T-cell (primary cell): Measurements from ENCODE around the gene C1orf116. TPM values are rescaled to one million over a fixed set of nuclear protein-coding genes. Genes with fewer than 3 reads are reported as not detected.

Experiments
- ATAC-seq, 4 experiments: fragments of 200-7000 bp in 3 of 4; fragments of 150-1000 bp in 1 of 4; cut with Tn5 transposase; replicated peaks in 1 of 4; 1 replicate in 3 of 4; 2 replicates in 1 of 4; pipeline ENCODE4 v1.10.0; 2021; ENCODE audit warnings: moderate library complexity in 3 of 4, mild to moderate bottlenecking in 2 of 4, moderate number of reproducible peaks in 1 of 4
- CTCF ChIA-PET, 2 donors: fragments of 300-600 bp; sonication (Branson Sonifier 250); formaldehyde crosslinking; loops; one replicate each; lab custom pipeline; 2022; ENCODE audit warnings: antibody characterized with exemption in 2 of 2; lab: Charles Lee
- POLR2A ChIA-PET, 2 donors: fragments of 300-600 bp; sonication (Branson Sonifier 250); formaldehyde crosslinking; loops; one replicate each; lab custom pipeline; 2022; ENCODE audit warnings: antibody characterized with exemption in 2 of 2; lab: Charles Lee
- DNase-seq, 35 experiments: peaks; one replicate each; pipeline versions ENCODE4 v3.0.0 to v3.0.0-alpha.2; 2013 to 2023
- H3K27ac ChIP-seq: one replicate; pipeline ENCODE4 v1.5.1; 2013; ENCODE audit warnings: low read length
- H3K27me3 ChIP-seq, 2 experiments: replicated peaks in 1 of 2; 1 replicate in 1 of 2; 2 replicates in 1 of 2; pipeline versions ENCODE4 v1.6.1 to v1.7.0; 2013; ENCODE audit warnings: low read length in 1 of 2, mixed read lengths in 1 of 2; ENCODE audit not compliant: control insufficient read depth in 2 of 2, insufficient read depth in 2 of 2; ENCODE audit errors: extremely low read depth in 1 of 2
- H3K36me3 ChIP-seq, 2 donors: 1 replicate in 1 of 2; 2 replicates in 1 of 2; pipeline versions ENCODE4 v1.6.1 to v1.7.0; 2013; ENCODE audit warnings: low read length in 1 of 2; ENCODE audit not compliant: control insufficient read depth in 2 of 2, insufficient read depth in 1 of 2; ENCODE audit errors: extremely low read depth in 1 of 2
- H3K4me1 ChIP-seq, 2 experiments: 1 replicate in 1 of 2; 2 replicates in 1 of 2; pipeline versions ENCODE4 v1.6.1 to v1.7.0; 2013; ENCODE audit warnings: low read length in 2 of 2, mixed read lengths in 1 of 2; ENCODE audit not compliant: insufficient read depth in 2 of 2, control insufficient read depth in 1 of 2; ENCODE audit errors: extremely low read depth in 1 of 2
- H3K4me3 ChIP-seq, 2 donors: 1 replicate in 1 of 2; 2 replicates in 1 of 2; pipeline versions ENCODE4 v1.5.1 to v1.7.0; 2013; ENCODE audit warnings: mild to moderate bottlenecking in 2 of 2, low read length in 1 of 2, moderate library complexity in 1 of 2; ENCODE audit not compliant: control insufficient read depth in 1 of 2; ENCODE audit errors: extremely low read depth in 1 of 2
- H3K9me3 ChIP-seq: 2 replicates; pipeline ENCODE4 v1.7.0; 2013
- H3K27ac Mint-ChIP-seq, 2 donors: one replicate each; pipeline ENCODE4 v1.8.0; 2020 to 2021; ENCODE audit warnings: mild to moderate bottlenecking in 2 of 2, mixed read lengths in 2 of 2
- H3K27me3 Mint-ChIP-seq, 2 donors: one replicate each; pipeline ENCODE4 v1.8.0; 2021 to 2022; ENCODE audit warnings: mixed read lengths in 2 of 2
- H3K36me3 Mint-ChIP-seq: one replicate; pipeline ENCODE4 v1.8.0; 2021; ENCODE audit warnings: mixed read lengths
- H3K4me1 Mint-ChIP-seq, 3 donors: one replicate each; pipeline ENCODE4 v1.8.0; 2020 to 2022; ENCODE audit warnings: mixed read lengths in 3 of 3, mild to moderate bottlenecking in 1 of 3
- H3K4me3 Mint-ChIP-seq, 3 donors: one replicate each; pipeline ENCODE4 v1.8.0; 2020 to 2022; ENCODE audit warnings: mild to moderate bottlenecking in 3 of 3, mixed read lengths in 3 of 3, moderate library complexity in 3 of 3
- H3K9me3 Mint-ChIP-seq, 3 donors: one replicate each; pipeline ENCODE4 v1.8.0; 2020 to 2022; ENCODE audit warnings: mixed read lengths in 3 of 3
- WGBS: methylation state at CpG from one replicate; pipeline ENCODE4 v1.1.5; 2013; ENCODE audit warnings: missing lambda C conversion rate; ENCODE audit not compliant: insufficient coverage; 5-methylcytosine and 5-hydroxymethylcytosine counted together
- total RNA-seq, 35 experiments: library from RNA in 6 of 35; stranded (reverse) in 6 of 35; fragments of 120-200 nt in 1 of 35; gene quantifications; one replicate each; pipeline versions ENCODE4 v1.2.1 to v1.2.4 and lab custom pipeline; 2013 to 2026

Gene C1orf116
- total RNA-seq, 5 donors from 2014 or later (not counting 1 experiment from before 2014, with no cell fraction given), result 0.08 to 0.29 (median 0.14) TPM

DNA sequence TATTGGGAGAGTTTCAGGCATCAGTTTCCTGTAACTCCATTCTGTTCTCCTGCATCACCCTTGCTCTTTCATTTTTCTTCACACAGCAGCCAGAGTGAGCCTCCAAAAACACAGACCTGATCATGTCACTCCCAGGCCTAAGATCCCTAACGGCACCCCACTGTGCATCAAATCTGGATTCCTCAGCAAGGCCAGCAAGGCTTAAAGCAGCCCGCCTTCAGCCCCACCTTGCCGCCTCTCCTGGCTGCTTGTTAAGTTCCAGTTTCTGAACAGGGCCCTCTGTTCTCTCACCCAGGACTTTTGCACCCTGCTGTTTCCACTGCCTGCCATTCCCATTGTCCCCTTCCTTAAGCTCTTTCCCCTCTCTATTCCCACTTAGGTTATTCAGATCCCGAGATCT is 29.3 kb downstream of the C1orf116 start:
- Histone ChIP-seq H3K4me1 (no peaks in the 10 kb centered on the region), H3K27me3 (peaks cover 0 to 3% of the 10 kb centered on the region in 2 experiments), H3K4me3 (no peak overlapping the region), H3K9me3 (no peaks in the 10 kb centered on the region), H3K27ac (no peak overlapping the region), H3K36me3 (no peaks in the 10 kb centered on the region)
- Mint-ChIP-seq H3K27me3 (peaks cover 14 to 17% of the 10 kb centered on the region in 2 donors), H3K4me3 (no peak overlapping the region), H3K36me3 (no peaks in the 10 kb centered on the region), H3K27ac (no peak overlapping the region), H3K4me1 (peaks cover 1 to 6% (median 2%) of the 10 kb centered on the region in 3 donors), H3K9me3 (no peaks in the 10 kb centered on the region)
- POLR2A ChIA-PET, result no interaction called here
- no peak for DNase-seq
- ATAC-seq, result no peak
- CTCF ChIA-PET, result interaction anchor here in 1 of 2 donors (0.6 kb wide), 1 partner anchor 149 kb away, joined by 4 read pairs; no protein-coding TSS in a partner anchor
- 91% methylated on average over 4 of the region's 4 CpGs for WGBS

DNA sequence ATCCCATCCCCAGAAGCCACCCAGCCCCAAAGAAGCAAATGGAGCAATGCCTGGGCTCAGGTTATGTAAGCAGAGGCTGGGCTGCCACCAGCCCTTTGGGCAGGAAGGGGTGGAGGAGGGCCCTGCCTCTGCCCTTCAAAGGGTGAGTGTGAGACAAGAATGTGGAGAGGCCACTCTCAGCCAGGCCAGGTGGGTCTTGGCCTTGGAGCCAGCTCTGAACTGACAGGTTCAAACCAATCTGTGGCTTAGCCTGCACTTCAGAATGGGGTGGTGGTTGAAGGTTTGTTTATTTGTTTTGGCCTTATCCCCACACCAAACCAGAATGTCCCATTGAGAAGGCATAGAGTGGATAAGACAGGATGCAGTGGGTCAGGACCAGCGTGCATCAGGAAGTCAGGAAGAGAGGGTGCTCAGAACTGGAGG is 29.8 kb downstream of the C1orf116 start:
- Histone ChIP-seq H3K4me1 (no peaks in the 10 kb centered on the region), H3K27me3 (no peaks in the 10 kb centered on the region), H3K9me3 (no peaks in the 10 kb centered on the region), H3K36me3 (no peaks in the 10 kb centered on the region), H3K27ac (no peak overlapping the region), H3K4me3 (no peak overlapping the region)
- no peak overlapping the region for H3K4me3 Mint-ChIP-seq
- ATAC-seq, result no peak
- no peak overlapping the region for H3K27ac Mint-ChIP-seq
- H3K36me3 Mint-ChIP-seq, result no peaks in the 10 kb centered on the region
- CTCF ChIA-PET, result no interaction called here
- POLR2A ChIA-PET, result interaction anchor here in 1 of 2 donors (0.5 kb wide), 1 partner anchor 42 kb away, joined by 3 read pairs; no protein-coding TSS in a partner anchor
- DNase-seq, result no peak
- peaks cover 14 to 16% of the 10 kb centered on the region in 2 donors for H3K27me3 Mint-ChIP-seq
- H3K9me3 Mint-ChIP-seq, result no peaks in the 10 kb centered on the region
- WGBS, result no CpG with 5 or more reads among the region's 1 CpG
- H3K4me1 Mint-ChIP-seq, result peaks cover 1 to 6% (median 2%) of the 10 kb centered on the region in 3 donors

DNA sequence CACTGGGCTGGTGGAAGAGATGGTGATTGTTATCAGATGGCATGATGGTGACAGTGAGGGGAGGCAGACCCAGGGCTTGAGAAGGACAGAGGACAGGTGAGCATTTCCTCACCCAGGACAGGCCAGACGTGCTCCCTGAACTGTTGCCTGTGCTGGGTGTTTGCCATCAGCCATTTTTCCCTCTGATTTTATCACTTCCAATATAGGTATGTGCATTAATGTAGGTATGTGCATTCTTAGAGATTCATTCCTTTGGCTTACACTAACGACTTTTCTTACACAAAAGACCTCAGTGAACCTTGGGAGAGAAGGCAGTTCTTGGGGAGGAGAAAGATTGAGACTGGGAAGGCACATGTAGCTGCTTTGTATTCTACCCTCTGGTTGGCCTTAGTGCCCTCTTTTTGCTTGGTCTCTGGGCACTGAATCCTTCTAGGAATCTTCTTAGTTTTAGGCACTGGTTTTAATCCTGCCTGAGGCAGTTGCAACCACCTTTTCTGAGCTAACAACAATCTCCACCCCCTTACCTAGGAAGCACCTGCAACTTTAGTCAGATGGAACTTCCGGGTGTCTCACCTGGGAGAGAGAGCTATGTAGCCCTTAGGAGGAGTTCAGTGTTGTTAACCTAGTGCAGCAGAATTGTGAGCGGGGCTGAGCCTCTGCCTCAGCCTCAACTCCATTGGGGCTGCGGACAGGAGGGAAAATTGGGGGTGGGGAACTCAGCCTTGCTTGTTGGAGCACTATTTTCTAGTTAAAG is 30.9 kb downstream of the C1orf116 start:
- peaks cover 1 to 6% (median 2%) of the 10 kb centered on the region in 3 donors for H3K4me1 Mint-ChIP-seq
- no peaks in the 10 kb centered on the region for H3K9me3 Mint-ChIP-seq
- Histone ChIP-seq H3K9me3 (no peaks in the 10 kb centered on the region), H3K4me3 (no peak overlapping the region), H3K4me1 (no peaks in the 10 kb centered on the region), H3K27ac (no peak overlapping the region), H3K27me3 (no peaks in the 10 kb centered on the region), H3K36me3 (no peaks in the 10 kb centered on the region)
- DNase-seq (no peak), ATAC-seq (no peak)
- no CpG with 5 or more reads among the region's 5 CpGs for WGBS
- CTCF ChIA-PET, result interaction anchor here in 1 of 2 donors (0.8 kb wide), 1 partner anchor 9 kb away, joined by 3 read pairs; no protein-coding TSS in a partner anchor
- no peak overlapping the region for H3K27ac Mint-ChIP-seq
- H3K36me3 Mint-ChIP-seq, result no peaks in the 10 kb centered on the region
- peaks cover 8 to 13% of the 10 kb centered on the region in 2 donors for H3K27me3 Mint-ChIP-seq
- POLR2A ChIA-PET, result interaction anchor here in 1 of 2 donors (0.6 kb wide), 1 partner anchor 20 kb away, joined by 3 read pairs; no protein-coding TSS in a partner anchor
- H3K4me3 Mint-ChIP-seq, result no peak overlapping the region

DNA sequence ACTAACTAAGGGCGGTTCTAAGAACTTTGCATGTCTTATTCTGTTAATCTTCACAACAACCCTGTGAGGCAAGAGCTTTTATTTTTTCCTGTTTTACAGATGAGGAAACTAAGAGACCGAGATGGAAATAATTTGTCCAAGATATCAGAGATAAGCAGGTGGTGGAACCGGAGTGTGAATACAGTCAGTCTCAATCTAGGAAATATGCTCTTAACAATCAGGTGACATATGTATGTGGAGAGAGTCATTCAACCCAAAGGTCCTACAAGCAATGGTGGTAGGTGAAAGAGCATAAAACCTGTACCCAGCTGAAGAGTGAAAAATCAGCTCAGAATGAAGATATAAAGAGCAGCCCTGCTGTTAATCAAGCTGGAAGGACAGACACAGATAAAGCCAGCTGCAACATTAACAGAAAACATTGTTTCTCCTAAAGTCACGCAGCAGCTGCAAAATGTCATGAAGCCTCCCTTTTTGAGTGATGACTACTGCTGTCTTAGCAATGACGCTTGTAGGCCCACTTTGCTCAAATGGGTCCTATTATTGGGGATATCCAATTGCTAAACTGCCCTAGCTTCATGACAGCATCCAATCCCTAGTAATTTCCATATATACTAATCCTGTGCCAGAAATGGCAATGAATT is 31.8 kb downstream of the C1orf116 start:
- POLR2A ChIA-PET, result no interaction called here
- H3K27me3 Mint-ChIP-seq, result peaks cover 3 to 6% of the 10 kb centered on the region in 2 donors

DNA sequence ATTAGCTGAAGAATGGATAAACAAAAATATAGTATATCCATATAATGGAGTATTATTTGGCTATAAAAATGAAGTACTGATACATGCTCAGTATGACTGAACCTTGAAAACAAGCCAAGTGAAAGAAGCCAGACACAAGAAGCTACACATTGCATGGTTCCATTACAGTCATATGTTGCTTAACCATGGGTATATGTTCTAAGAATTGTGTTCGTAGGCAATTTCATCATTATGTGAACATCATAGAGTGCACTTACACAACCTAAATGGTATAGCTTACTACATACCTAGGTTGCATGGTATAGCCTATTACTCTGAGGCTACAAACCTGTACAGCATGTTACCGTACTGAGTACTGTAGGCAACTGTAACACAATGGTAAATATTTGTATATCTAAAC is 33.7 kb downstream of the C1orf116 start:
- H3K27ac Mint-ChIP-seq, result no peak overlapping the region
- ChIA-PET CTCF (interaction anchor here in 1 of 2 donors (0.6 kb wide), 1 partner anchor 113 kb away, joined by 3 read pairs; no protein-coding TSS in a partner anchor), POLR2A (no interaction called here)
- Histone ChIP-seq H3K27ac (no peak overlapping the region), H3K4me3 (no peak overlapping the region), H3K27me3 (peaks cover 0 to 4% of the 10 kb centered on the region in 2 experiments), H3K9me3 (no peaks in the 10 kb centered on the region), H3K4me1 (no peaks in the 10 kb centered on the region), H3K36me3 (no peaks in the 10 kb centered on the region)
- H3K4me1 Mint-ChIP-seq, result no peaks in the 10 kb centered on the region
- H3K27me3 Mint-ChIP-seq, result peaks cover 3 to 7% of the 10 kb centered on the region in 2 donors
- H3K36me3 Mint-ChIP-seq, result no peaks in the 10 kb centered on the region
- DNase-seq (no peak), ATAC-seq (no peak)
- no peaks in the 10 kb centered on the region for H3K9me3 Mint-ChIP-seq
- H3K4me3 Mint-ChIP-seq, result no peak overlapping the region
- no CpG with 5 or more reads among the region's 2 CpGs for WGBS

More for the DNA sequence above, 31.8 kb downstream of the C1orf116 start:
- no peaks in the 10 kb centered on the region for H3K9me3 Mint-ChIP-seq
- WGBS, result 56% methylated on average over 4 of the region's 5 CpGs
- H3K4me1 Mint-ChIP-seq, result peaks cover 1 to 6% (median 2%) of the 10 kb centered on the region in 3 donors
- CTCF ChIA-PET, result interaction anchor here in 1 of 2 donors (1.2 kb wide), 1 partner anchor 10 kb away, joined by 4 read pairs; no protein-coding TSS in a partner anchor
- no peaks in the 10 kb centered on the region for H3K36me3 Mint-ChIP-seq
- H3K27me3 ChIP-seq, result no peaks in the 10 kb centered on the region
- no peak overlapping the region for H3K4me3 Mint-ChIP-seq
- H3K9me3 ChIP-seq, result no peaks in the 10 kb centered on the region
- H3K27ac ChIP-seq, result no peak overlapping the region
- no peaks in the 10 kb centered on the region for H3K36me3 ChIP-seq
- H3K4me3 ChIP-seq, result no peak overlapping the region
- no peak overlapping the region for H3K27ac Mint-ChIP-seq
- DNase-seq (no peak), ATAC-seq (no peak)
- H3K4me1 ChIP-seq, result no peaks in the 10 kb centered on the region

DNA sequence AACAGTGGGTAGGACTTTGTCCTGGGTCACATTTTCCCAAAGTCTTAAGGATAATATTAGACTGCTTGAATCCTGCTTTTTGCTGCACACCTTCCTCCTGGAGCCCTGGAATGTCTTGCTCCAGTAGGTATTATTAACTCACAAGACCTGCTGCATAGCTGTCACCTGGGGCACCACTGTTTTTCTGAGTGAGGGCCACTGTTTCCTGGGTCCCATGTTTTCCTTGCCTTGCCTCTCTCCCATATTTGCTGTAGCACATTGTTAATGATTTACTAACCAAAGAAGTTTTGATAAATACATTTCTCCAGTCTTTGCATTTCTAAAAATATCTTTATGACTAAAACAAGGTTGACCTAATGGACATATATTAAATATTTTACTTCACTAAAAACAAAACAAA is 39.8 kb downstream of the C1orf116 start:
- no peak overlapping the region for H3K4me3 ChIP-seq
- peaks cover 24 to 27% of the 10 kb centered on the region in 2 donors for H3K27me3 Mint-ChIP-seq
- H3K4me3 Mint-ChIP-seq, result no peak overlapping the region
- peaks cover 0 to 13% of the 10 kb centered on the region in 2 experiments for H3K27me3 ChIP-seq
- POLR2A ChIA-PET, result no interaction called here
- no peaks in the 10 kb centered on the region for H3K9me3 Mint-ChIP-seq
- H3K27ac ChIP-seq, result no peak overlapping the region
- H3K36me3 Mint-ChIP-seq, result no peaks in the 10 kb centered on the region
- H3K4me1 ChIP-seq, result no peaks in the 10 kb centered on the region
- no peaks in the 10 kb centered on the region for H3K9me3 ChIP-seq
- H3K27ac Mint-ChIP-seq, result no peak overlapping the region
- H3K4me1 Mint-ChIP-seq, result no peaks in the 10 kb centered on the region
- no peak for ATAC-seq
- H3K36me3 ChIP-seq, result no peaks in the 10 kb centered on the region
- CTCF ChIA-PET, result no interaction called here
- DNase-seq, result no peak
